ENCODE measurements around the gene VPS8.
A peak's percentile ranks its signal among the peaks of the same experiment; 100 is the strongest.

Gene VPS8

GRCh38 chr3:184868477-184868876 is 56.5 kb downstream of the VPS8 start:
- no peak for DNase-seq (ENCODE audit: extremely low read depth, low read depth)
- TF ChIP-seq CTCF (IDR thresholded peaks at IDR 0.05; ENCODE audit: low read depth, low read length): no peak

GRCh38 chr3:184872200-184872599 is 60.2 kb downstream of the VPS8 start:
- DNase-seq (ENCODE audit: extremely low read depth, low read depth): no peak
- TF ChIP-seq CTCF (IDR thresholded peaks at IDR 0.05; ENCODE audit: low read depth, low read length): no peak

GRCh38 chr3:184873141-184873540 is 61.2 kb downstream of the VPS8 start:
- no peak for TF ChIP-seq CTCF (IDR thresholded peaks at IDR 0.05; ENCODE audit: low read depth, low read length)
- no peak for DNase-seq (ENCODE audit: extremely low read depth, low read depth)

- no peak for DNase-seq (ENCODE audit: extremely low read depth, low read depth)
Measured at GRCh38 chr3:184874709-184875644, 63.0 kb downstream of the VPS8 start.

GRCh38 chr3:184880276-184881019 is 68.5 kb downstream of the VPS8 start:
- no peak for DNase-seq (ENCODE audit: extremely low read depth, low read depth)
- no peak for TF ChIP-seq CTCF (IDR thresholded peaks at IDR 0.05; ENCODE audit: low read depth, low read length)

More at GRCh38 chr3:184874709-184875644, 63.0 kb downstream of the VPS8 start:
- TF ChIP-seq CTCF (IDR thresholded peaks at IDR 0.05; ENCODE audit: low read depth, low read length): peak; percentile 48

- TF ChIP-seq CTCF (IDR thresholded peaks at IDR 0.05; ENCODE audit: low read depth, low read length): no peak
Measured at GRCh38 chr3:184884359-184885017, 72.5 kb downstream of the VPS8 start.

More at GRCh38 chr3:184884359-184885017, 72.5 kb downstream of the VPS8 start:
- no peak for DNase-seq (ENCODE audit: extremely low read depth, low read depth)
